WTC11 (cell line): ENCODE data around the gene RIOX2. TPM values are rescaled to one million over a fixed set of nuclear protein-coding genes. Genes with fewer than 3 reads are reported as not detected.

Experiments used
- ATAC-seq: fragments of 200-7000 bp; cut with Tn5 transposase; 2 replicates; pipeline ENCODE4 v1.10.0; 2021; ENCODE audit warnings: mild to moderate bottlenecking, moderate library complexity
- CTCF ChIA-PET: fragments of 300-600 bp; sonication (Branson Sonifier 250); formaldehyde crosslinking; loops from one replicate; lab custom pipeline; 2021; ENCODE audit warnings: antibody characterized with exemption; lab: Charles Lee
- POLR2A ChIA-PET: fragments of 350-600 bp; sonication (Branson Sonifier 250); formaldehyde crosslinking; loops from one replicate; lab custom pipeline; 2021; ENCODE audit warnings: antibody characterized with exemption; lab: Charles Lee
- DNase-seq: peaks from one replicate; pipeline ENCODE4 v3.0.0; 2021; ENCODE audit warnings: low spot score
- H3K27ac Mint-ChIP-seq: 2 replicates; pipeline ENCODE4 v1.8.0; 2021; ENCODE audit warnings: mixed read lengths
- H3K27me3 Mint-ChIP-seq: 2 replicates; pipeline ENCODE4 v1.8.0; 2021; ENCODE audit warnings: low read depth, mild to moderate bottlenecking, moderate library complexity, mixed read lengths
- H3K36me3 Mint-ChIP-seq: 2 replicates; pipeline ENCODE4 v1.8.0; 2021; ENCODE audit warnings: mixed read lengths
- H3K4me1 Mint-ChIP-seq: 2 replicates; pipeline ENCODE4 v1.8.0; 2022; ENCODE audit warnings: mixed read lengths
- H3K4me3 Mint-ChIP-seq: 2 replicates; pipeline ENCODE4 v1.8.0; 2021; ENCODE audit warnings: mild to moderate bottlenecking, moderate library complexity, mixed read lengths
- H3K9me3 Mint-ChIP-seq: 2 replicates; pipeline ENCODE4 v1.8.0; 2021; ENCODE audit warnings: mixed read lengths
- FOXP1 ChIP-seq: sonication (generic); formaldehyde crosslinking; IDR thresholded peaks from 2 replicates; pipeline ENCODE4 v1.8.0; 2022; ENCODE audit warnings: missing genetic modification reagents, mild to moderate bottlenecking, moderate library complexity, borderline replicate concordance
- GABPB1 ChIP-seq: sonication (generic); formaldehyde crosslinking; IDR thresholded peaks from 2 replicates; pipeline ENCODE4 v1.8.1; 2023; ENCODE audit warnings: mild to moderate bottlenecking, missing genetic modification reagents
- JAZF1 ChIP-seq: fragments of 250-450 bp; sonication (Bioruptor Pico); IDR thresholded peaks from 2 replicates; pipeline ENCODE4 v1.9.0; 2021; ENCODE audit warnings: moderate library complexity, mild to moderate bottlenecking, inconsistent platforms
- SOX15 ChIP-seq: fragments of 250-450 bp; sonication (Bioruptor Pico); IDR thresholded peaks from 2 replicates; pipeline ENCODE4 v1.9.0; 2021; ENCODE audit warnings: mild to moderate bottlenecking
- TEAD1 ChIP-seq: sonication (generic); formaldehyde crosslinking; IDR thresholded peaks from 2 replicates; pipeline ENCODE4 v1.8.0; 2022; ENCODE audit warnings: mild to moderate bottlenecking, missing genetic modification reagents
- TEAD4 ChIP-seq: sonication (generic); formaldehyde crosslinking; IDR thresholded peaks from 2 replicates; pipeline ENCODE4 v1.8.0; 2022; ENCODE audit warnings: mild to moderate bottlenecking, missing genetic modification reagents
- ZNF263 ChIP-seq: sonication (generic); formaldehyde crosslinking; IDR thresholded peaks from 2 replicates; pipeline ENCODE4 v1.8.1; 2022; ENCODE audit warnings: low read depth, mild to moderate bottlenecking, moderate library complexity, missing genetic modification reagents
- ZNF396 ChIP-seq: fragments of 250-450 bp; sonication (Bioruptor Pico); IDR thresholded peaks from 2 replicates; pipeline ENCODE4 v1.8.0; 2021; ENCODE audit warnings: mild to moderate bottlenecking, moderate library complexity, borderline replicate concordance
- ZNF671 ChIP-seq: fragments of 250-450 bp; sonication (Bioruptor Pico); IDR thresholded peaks from 2 replicates; pipeline ENCODE4 v1.8.0; 2021; ENCODE audit warnings: mild to moderate bottlenecking
- total RNA-seq: library from RNA; stranded (reverse); gene quantifications from 3 replicates; pipeline ENCODE4 v1.2.3, GENCODE V29; 2021
- TF ChIP-seq, protein P1 (sequence below): fragments of 250-450 bp; sonication (Bioruptor Pico); IDR thresholded peaks from 2 replicates; pipeline ENCODE4 v1.9.0; 2021; ENCODE audit warnings: mild to moderate bottlenecking
- TF ChIP-seq, protein P2 (sequence below): sonication (generic); formaldehyde crosslinking; IDR thresholded peaks from 2 replicates; pipeline ENCODE4 v1.8.1; 2023; ENCODE audit warnings: mild to moderate bottlenecking, missing genetic modification reagents, moderate library complexity
- TF ChIP-seq, protein P3 (sequence below): sonication (generic); formaldehyde crosslinking; IDR thresholded peaks from 2 replicates; pipeline ENCODE4 v1.8.1; 2023; ENCODE audit warnings: mild to moderate bottlenecking, missing genetic modification reagents, borderline replicate concordance
- TF ChIP-seq, protein P4 (sequence below): fragments of 250-450 bp; sonication (Bioruptor Pico); IDR thresholded peaks from 2 replicates; pipeline ENCODE4 v2.1.2; 2022; ENCODE audit warnings: mild to moderate bottlenecking, moderate library complexity
- TF ChIP-seq, protein P5 (sequence below): sonication (generic); formaldehyde crosslinking; IDR thresholded peaks from 2 replicates; pipeline ENCODE4 v1.8.1; 2022; ENCODE audit warnings: mild to moderate bottlenecking, missing genetic modification reagents, moderate library complexity, borderline replicate concordance
- TF ChIP-seq, protein P6 (sequence below): sonication (generic); formaldehyde crosslinking; IDR thresholded peaks from 2 replicates; pipeline ENCODE4 v1.8.0; 2022; ENCODE audit warnings: mild to moderate bottlenecking, missing genetic modification reagents
- TF ChIP-seq, protein P7 (sequence below): fragments of 200-600 bp; IDR thresholded peaks from 2 replicates; pipeline ENCODE4 v1.8.0; 2022; ENCODE audit warnings: antibody characterized with exemption
- TF ChIP-seq, protein P8 (sequence below): sonication (generic); formaldehyde crosslinking; IDR thresholded peaks from 2 replicates; pipeline ENCODE4 v1.8.0; 2023; ENCODE audit warnings: mild to moderate bottlenecking, missing genetic modification reagents

Gene RIOX2
- total RNA-seq, 1 experiment from 2014 or later, result 11.0 TPM

DNA sequence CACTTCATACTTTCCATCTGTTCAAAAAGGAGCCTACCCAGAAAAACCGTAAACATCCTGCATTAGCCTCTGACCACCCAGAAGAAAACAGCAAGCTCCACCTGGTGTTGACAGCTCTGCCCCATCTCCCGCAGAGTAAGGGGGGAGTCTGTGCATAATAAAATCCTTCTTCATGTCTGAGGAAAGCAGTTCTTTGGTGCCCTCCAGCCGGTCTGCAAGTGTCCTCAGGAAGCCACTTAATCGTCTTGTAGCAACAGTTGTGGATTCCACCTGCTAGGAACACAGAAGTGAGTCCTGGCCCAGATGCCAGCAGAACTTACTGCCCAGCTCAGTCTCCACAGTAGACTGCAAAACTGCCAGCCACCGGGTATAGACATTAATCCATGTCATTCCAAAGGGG is 22.5 kb downstream of the RIOX2 start:
- no peaks in the 10 kb centered on the region for H3K9me3 Mint-ChIP-seq
- H3K4me3 Mint-ChIP-seq, result no peak overlapping the region
- peaks cover 12% of the 10 kb centered on the region for H3K4me1 Mint-ChIP-seq
- no peak for DNase-seq
- peak overlapping the region; percentile 30; the same call in 1 of the 2 replicates for H3K27ac Mint-ChIP-seq
- TF ChIP-seq, protein P1, sequence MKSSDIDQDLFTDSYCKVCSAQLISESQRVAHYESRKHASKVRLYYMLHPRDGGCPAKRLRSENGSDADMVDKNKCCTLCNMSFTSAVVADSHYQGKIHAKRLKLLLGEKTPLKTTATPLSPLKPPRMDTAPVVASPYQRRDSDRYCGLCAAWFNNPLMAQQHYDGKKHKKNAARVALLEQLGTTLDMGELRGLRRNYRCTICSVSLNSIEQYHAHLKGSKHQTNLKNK (CRISPR knock-in tag), result no peak
- TF ChIP-seq TEAD4 (no peak), ZNF396 (CRISPR knock-in tag) (no peak)
- TF ChIP-seq, all 79 proteins: peak for 0
- POLR2A ChIA-PET, result no interaction called here
- peak; percentile 66 for ATAC-seq
- Mint-ChIP-seq H3K27me3 (no peaks in the 10 kb centered on the region), H3K36me3 (peaks cover 10% of the 10 kb centered on the region; the same call in 1 of the 2 replicates)
- CTCF ChIA-PET, result interaction anchor here (1.0 to 1.6 kb wide), 3 partner anchors 18 to 155 kb away, joined by 3 to 4 read pairs (median 3); no protein-coding TSS in a partner anchor

DNA sequence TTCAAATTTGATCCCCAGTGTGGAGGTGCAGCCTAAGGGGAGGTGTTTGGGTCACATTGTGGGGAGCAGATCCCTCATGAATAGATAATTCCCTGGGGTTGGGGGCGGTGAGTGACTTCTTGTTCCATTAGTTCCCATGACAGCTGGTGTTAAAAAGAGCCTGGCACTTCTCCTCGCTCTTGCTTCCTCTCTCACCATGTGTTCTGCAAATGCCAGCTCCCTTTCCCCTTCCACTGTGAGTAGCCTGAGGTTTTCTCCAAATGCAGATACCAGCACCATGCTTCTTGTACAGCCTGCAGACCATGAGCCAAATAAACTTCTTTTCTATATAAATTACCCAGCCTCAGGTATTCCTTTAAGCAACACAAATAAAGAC is 23.1 kb downstream of the RIOX2 start:
- DNase-seq (no peak), ATAC-seq (no peak)
- ChIA-PET POLR2A (no interaction called here), CTCF (no interaction called here)
- no peak overlapping the region for H3K27ac Mint-ChIP-seq
- H3K36me3 Mint-ChIP-seq, result peaks cover 10% of the 10 kb centered on the region; the same call in 1 of the 2 replicates
- peaks cover 12% of the 10 kb centered on the region for H3K4me1 Mint-ChIP-seq
- no peaks in the 10 kb centered on the region for H3K9me3 Mint-ChIP-seq
- no peaks in the 10 kb centered on the region for H3K27me3 Mint-ChIP-seq
- no peak overlapping the region for H3K4me3 Mint-ChIP-seq
- TF ChIP-seq, protein P2, sequence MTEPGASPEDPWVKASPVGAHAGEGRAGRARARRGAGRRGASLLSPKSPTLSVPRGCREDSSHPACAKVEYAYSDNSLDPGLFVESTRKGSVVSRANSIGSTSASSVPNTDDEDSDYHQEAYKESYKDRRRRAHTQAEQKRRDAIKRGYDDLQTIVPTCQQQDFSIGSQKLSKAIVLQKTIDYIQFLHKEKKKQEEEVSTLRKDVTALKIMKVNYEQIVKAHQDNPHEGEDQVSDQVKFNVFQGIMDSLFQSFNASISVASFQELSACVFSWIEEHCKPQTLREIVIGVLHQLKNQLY (CRISPR knock-in tag), result no peak
- TF ChIP-seq, protein P3, sequence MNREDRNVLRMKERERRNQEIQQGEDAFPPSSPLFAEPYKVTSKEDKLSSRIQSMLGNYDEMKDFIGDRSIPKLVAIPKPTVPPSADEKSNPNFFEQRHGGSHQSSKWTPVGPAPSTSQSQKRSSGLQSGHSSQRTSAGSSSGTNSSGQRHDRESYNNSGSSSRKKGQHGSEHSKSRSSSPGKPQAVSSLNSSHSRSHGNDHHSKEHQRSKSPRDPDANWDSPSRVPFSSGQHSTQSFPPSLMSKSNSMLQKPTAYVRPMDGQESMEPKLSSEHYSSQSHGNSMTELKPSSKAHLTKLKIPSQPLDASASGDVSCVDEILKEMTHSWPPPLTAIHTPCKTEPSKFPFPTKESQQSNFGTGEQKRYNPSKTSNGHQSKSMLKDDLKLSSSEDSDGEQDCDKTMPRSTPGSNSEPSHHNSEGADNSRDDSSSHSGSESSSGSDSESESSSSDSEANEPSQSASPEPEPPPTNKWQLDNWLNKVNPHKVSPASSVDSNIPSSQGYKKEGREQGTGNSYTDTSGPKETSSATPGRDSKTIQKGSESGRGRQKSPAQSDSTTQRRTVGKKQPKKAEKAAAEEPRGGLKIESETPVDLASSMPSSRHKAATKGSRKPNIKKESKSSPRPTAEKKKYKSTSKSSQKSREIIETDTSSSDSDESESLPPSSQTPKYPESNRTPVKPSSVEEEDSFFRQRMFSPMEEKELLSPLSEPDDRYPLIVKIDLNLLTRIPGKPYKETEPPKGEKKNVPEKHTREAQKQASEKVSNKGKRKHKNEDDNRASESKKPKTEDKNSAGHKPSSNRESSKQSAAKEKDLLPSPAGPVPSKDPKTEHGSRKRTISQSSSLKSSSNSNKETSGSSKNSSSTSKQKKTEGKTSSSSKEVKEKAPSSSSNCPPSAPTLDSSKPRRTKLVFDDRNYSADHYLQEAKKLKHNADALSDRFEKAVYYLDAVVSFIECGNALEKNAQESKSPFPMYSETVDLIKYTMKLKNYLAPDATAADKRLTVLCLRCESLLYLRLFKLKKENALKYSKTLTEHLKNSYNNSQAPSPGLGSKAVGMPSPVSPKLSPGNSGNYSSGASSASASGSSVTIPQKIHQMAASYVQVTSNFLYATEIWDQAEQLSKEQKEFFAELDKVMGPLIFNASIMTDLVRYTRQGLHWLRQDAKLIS (CRISPR knock-in tag), result no peak
- no peak for TF ChIP-seq ZNF671 (CRISPR knock-in tag)
- TF ChIP-seq GABPB1 (CRISPR knock-in tag), result no peak
- no peak for TF ChIP-seq TEAD1 (CRISPR knock-in tag)
- TF ChIP-seq JAZF1 (CRISPR knock-in tag), result no peak
- TF ChIP-seq, protein P4, sequence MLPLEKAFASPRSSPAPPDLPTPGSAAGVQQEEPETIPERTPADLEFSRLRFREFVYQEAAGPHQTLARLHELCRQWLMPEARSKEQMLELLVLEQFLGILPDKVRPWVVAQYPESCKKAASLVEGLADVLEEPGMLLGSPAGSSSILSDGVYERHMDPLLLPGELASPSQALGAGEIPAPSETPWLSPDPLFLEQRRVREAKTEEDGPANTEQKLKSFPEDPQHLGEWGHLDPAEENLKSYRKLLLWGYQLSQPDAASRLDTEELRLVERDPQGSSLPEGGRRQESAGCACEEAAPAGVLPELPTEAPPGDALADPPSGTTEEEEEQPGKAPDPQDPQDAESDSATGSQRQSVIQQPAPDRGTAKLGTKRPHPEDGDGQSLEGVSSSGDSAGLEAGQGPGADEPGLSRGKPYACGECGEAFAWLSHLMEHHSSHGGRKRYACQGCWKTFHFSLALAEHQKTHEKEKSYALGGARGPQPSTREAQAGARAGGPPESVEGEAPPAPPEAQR (CRISPR knock-in tag), result no peak
- TF ChIP-seq, protein P5, sequence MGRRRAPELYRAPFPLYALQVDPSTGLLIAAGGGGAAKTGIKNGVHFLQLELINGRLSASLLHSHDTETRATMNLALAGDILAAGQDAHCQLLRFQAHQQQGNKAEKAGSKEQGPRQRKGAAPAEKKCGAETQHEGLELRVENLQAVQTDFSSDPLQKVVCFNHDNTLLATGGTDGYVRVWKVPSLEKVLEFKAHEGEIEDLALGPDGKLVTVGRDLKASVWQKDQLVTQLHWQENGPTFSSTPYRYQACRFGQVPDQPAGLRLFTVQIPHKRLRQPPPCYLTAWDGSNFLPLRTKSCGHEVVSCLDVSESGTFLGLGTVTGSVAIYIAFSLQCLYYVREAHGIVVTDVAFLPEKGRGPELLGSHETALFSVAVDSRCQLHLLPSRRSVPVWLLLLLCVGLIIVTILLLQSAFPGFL (CRISPR knock-in tag), result no peak
- no peak for TF ChIP-seq ZNF263 (CRISPR knock-in tag)
- TF ChIP-seq, protein P6, sequence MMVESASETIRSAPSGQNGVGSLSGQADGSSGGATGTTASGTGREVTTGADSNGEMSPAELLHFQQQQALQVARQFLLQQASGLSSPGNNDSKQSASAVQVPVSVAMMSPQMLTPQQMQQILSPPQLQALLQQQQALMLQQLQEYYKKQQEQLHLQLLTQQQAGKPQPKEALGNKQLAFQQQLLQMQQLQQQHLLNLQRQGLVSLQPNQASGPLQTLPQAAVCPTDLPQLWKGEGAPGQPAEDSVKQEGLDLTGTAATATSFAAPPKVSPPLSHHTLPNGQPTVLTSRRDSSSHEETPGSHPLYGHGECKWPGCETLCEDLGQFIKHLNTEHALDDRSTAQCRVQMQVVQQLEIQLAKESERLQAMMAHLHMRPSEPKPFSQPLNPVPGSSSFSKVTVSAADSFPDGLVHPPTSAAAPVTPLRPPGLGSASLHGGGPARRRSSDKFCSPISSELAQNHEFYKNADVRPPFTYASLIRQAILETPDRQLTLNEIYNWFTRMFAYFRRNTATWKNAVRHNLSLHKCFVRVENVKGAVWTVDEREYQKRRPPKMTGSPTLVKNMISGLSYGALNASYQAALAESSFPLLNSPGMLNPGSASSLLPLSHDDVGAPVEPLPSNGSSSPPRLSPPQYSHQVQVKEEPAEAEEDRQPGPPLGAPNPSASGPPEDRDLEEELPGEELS (CRISPR knock-in tag), result no peak
- no peak for TF ChIP-seq SOX15 (CRISPR knock-in tag)
- TF ChIP-seq FOXP1 (CRISPR knock-in tag), result no peak
- TF ChIP-seq, protein P7, sequence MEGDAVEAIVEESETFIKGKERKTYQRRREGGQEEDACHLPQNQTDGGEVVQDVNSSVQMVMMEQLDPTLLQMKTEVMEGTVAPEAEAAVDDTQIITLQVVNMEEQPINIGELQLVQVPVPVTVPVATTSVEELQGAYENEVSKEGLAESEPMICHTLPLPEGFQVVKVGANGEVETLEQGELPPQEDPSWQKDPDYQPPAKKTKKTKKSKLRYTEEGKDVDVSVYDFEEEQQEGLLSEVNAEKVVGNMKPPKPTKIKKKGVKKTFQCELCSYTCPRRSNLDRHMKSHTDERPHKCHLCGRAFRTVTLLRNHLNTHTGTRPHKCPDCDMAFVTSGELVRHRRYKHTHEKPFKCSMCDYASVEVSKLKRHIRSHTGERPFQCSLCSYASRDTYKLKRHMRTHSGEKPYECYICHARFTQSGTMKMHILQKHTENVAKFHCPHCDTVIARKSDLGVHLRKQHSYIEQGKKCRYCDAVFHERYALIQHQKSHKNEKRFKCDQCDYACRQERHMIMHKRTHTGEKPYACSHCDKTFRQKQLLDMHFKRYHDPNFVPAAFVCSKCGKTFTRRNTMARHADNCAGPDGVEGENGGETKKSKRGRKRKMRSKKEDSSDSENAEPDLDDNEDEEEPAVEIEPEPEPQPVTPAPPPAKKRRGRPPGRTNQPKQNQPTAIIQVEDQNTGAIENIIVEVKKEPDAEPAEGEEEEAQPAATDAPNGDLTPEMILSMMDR, result no peak
- TF ChIP-seq, protein P8, sequence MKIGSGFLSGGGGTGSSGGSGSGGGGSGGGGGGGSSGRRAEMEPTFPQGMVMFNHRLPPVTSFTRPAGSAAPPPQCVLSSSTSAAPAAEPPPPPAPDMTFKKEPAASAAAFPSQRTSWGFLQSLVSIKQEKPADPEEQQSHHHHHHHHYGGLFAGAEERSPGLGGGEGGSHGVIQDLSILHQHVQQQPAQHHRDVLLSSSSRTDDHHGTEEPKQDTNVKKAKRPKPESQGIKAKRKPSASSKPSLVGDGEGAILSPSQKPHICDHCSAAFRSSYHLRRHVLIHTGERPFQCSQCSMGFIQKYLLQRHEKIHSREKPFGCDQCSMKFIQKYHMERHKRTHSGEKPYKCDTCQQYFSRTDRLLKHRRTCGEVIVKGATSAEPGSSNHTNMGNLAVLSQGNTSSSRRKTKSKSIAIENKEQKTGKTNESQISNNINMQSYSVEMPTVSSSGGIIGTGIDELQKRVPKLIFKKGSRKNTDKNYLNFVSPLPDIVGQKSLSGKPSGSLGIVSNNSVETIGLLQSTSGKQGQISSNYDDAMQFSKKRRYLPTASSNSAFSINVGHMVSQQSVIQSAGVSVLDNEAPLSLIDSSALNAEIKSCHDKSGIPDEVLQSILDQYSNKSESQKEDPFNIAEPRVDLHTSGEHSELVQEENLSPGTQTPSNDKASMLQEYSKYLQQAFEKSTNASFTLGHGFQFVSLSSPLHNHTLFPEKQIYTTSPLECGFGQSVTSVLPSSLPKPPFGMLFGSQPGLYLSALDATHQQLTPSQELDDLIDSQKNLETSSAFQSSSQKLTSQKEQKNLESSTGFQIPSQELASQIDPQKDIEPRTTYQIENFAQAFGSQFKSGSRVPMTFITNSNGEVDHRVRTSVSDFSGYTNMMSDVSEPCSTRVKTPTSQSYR (CRISPR knock-in tag), result no peak
- TF ChIP-seq ZNF396 (CRISPR knock-in tag), result no peak
